ENCODE data around the gene ADAM22. TPM values are rescaled to one million over a fixed set of nuclear protein-coding genes. Genes with fewer than 3 reads are reported as not detected.

ADAM22 gene
- total RNA-seq, 1 donor from 2014 or later = 13.4 TPM

- no peak for DNase-seq (ENCODE audit: low read depth, low spot score)
- H3K4me3 Mint-ChIP-seq = no peak overlapping the region
- peaks cover 14% of the 10 kb centered on the region for H3K36me3 Mint-ChIP-seq (ENCODE audit: low read depth)
- H3K9me3 Mint-ChIP-seq = no peaks in the 10 kb centered on the region
- TF ChIP-seq CTCF (conservative IDR thresholded peaks at IDR 0.05) = no peak
- H3K27me3 Mint-ChIP-seq (ENCODE audit: low read depth) = no peaks in the 10 kb centered on the region
- H3K27ac Mint-ChIP-seq (ENCODE audit: unreplicated experiment) = no peak overlapping the region
- peaks cover 11% of the 10 kb centered on the region for H3K4me1 Mint-ChIP-seq
Measured at GRCh38 chr7:88200789-88201188, 266.7 kb downstream of the ADAM22 start.

GRCh38 chr7:88201305-88201704, 267.3 kb downstream of the ADAM22 start:
- H3K27ac Mint-ChIP-seq (ENCODE audit: unreplicated experiment) = no peak overlapping the region
- H3K4me1 Mint-ChIP-seq = peaks cover 11% of the 10 kb centered on the region
- H3K36me3 Mint-ChIP-seq (ENCODE audit: low read depth) = peaks cover 17% of the 10 kb centered on the region
- no peaks in the 10 kb centered on the region for H3K27me3 Mint-ChIP-seq (ENCODE audit: low read depth)
- no peak for DNase-seq (ENCODE audit: low read depth, low spot score)
- no peak for TF ChIP-seq CTCF (conservative IDR thresholded peaks at IDR 0.05)
- no peak overlapping the region for H3K4me3 Mint-ChIP-seq
- no peaks in the 10 kb centered on the region for H3K9me3 Mint-ChIP-seq

- H3K4me1 Mint-ChIP-seq = peaks cover 11% of the 10 kb centered on the region
- no peak overlapping the region for H3K4me3 Mint-ChIP-seq
- no peaks in the 10 kb centered on the region for H3K9me3 Mint-ChIP-seq
Measured at GRCh38 chr7:88202278-88202677, 268.2 kb downstream of the ADAM22 start.

GRCh38 chr7:88202799-88203198, 268.7 kb downstream of the ADAM22 start:
- H3K9me3 Mint-ChIP-seq = no peaks in the 10 kb centered on the region
- peaks cover 11% of the 10 kb centered on the region for H3K4me1 Mint-ChIP-seq
- H3K36me3 Mint-ChIP-seq (ENCODE audit: low read depth) = peaks cover 18% of the 10 kb centered on the region
- H3K27me3 Mint-ChIP-seq (ENCODE audit: low read depth) = no peaks in the 10 kb centered on the region
- TF ChIP-seq CTCF (conservative IDR thresholded peaks at IDR 0.05) = no peak
- no peak overlapping the region for H3K27ac Mint-ChIP-seq (ENCODE audit: unreplicated experiment)
- DNase-seq (ENCODE audit: low read depth, low spot score) = no peak
- no peak overlapping the region for H3K4me3 Mint-ChIP-seq

More at GRCh38 chr7:88202278-88202677, 268.2 kb downstream of the ADAM22 start:
- Mint-ChIP-seq H3K27me3 (ENCODE audit: low read depth) (no peaks in the 10 kb centered on the region), H3K27ac (ENCODE audit: unreplicated experiment) (no peak overlapping the region), H3K36me3 (ENCODE audit: low read depth) (peaks cover 20% of the 10 kb centered on the region)
- no peak for TF ChIP-seq CTCF (conservative IDR thresholded peaks at IDR 0.05)
- no peak for DNase-seq (ENCODE audit: low read depth, low spot score)

- Mint-ChIP-seq H3K27ac (ENCODE audit: unreplicated experiment) (no peak overlapping the region), H3K27me3 (ENCODE audit: low read depth) (no peaks in the 10 kb centered on the region), H3K36me3 (ENCODE audit: low read depth) (peaks cover 18% of the 10 kb centered on the region), H3K9me3 (no peaks in the 10 kb centered on the region), H3K4me3 (no peak overlapping the region), H3K4me1 (peaks cover 11% of the 10 kb centered on the region)
- no peak for DNase-seq (ENCODE audit: low read depth, low spot score)
- no peak for TF ChIP-seq CTCF (conservative IDR thresholded peaks at IDR 0.05)
Measured at GRCh38 chr7:88203401-88203800, 269.4 kb downstream of the ADAM22 start.

All from neural crest cell (in vitro differentiated cells).